Measurements from ENCODE around the gene TGFB1I1. TPM values are rescaled to one million over a fixed set of nuclear protein-coding genes. Genes with fewer than 3 reads are reported as not detected.

The TGFB1I1 gene
- total and polyA plus RNA-seq, 2 experiments from 2014 or later, result 4.1 to 4.2 TPM

DNA sequence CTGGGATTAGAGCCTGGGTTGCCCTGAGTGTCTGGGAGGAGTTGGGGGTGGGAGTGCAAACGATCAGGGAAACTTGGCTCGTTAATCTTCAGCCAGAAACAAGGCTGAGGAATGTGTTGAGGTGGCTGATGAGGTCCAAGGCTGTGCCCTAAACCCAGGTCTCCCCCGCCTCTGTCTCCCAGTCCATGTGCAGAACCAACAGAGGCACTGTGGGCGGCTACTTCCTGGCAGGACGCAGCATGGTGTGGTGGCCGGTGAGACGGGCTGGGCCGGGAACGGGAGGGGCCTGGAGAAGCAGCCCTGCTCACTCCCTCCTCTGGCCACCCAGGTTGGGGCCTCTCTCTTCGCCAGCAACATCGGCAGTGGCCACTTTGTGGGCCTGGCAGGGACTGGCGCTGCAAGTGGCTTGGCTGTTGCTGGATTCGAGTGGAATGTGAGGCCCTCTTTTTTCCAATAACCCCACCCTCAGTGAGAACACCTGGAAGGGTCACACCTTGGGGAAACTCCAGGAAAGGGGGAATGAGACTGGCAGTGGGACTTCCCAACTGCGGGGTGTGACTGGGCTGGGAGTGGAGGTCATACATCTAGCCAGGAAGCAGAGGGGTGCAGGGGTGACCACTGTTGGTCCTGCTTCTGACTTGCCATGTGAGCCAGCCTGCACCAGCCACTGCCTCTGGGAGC lies 12.7 kb downstream of the TGFB1I1 start:
- Mint-ChIP-seq H3K4me3 (no peak overlapping the region; the same call in 2 of the 3 replicates), H3K36me3 (ENCODE audit: low read depth) (peaks cover 3% of the 10 kb centered on the region; the same call in 2 of the 3 replicates), H3K27me3 (ENCODE audit: insufficient read depth, low read depth, poor library complexity) (peaks cover 61% of the 10 kb centered on the region), H3K9me3 (no peaks in the 10 kb centered on the region), H3K4me1 (peaks cover 15% of the 10 kb centered on the region; the same call in 2 of the 3 replicates), H3K27ac (no peak overlapping the region)
- Histone ChIP-seq H3K27ac (ENCODE audit: low read depth) (no peak overlapping the region), H3K79me2 (replicated peaks; ENCODE audit: insufficient read depth) (no peaks in the 10 kb centered on the region), H3K4me2 (no peak overlapping the region), H4K20me1 (replicated peaks; ENCODE audit: insufficient read depth) (no peaks in the 10 kb centered on the region), H3K4me3 (no peak overlapping the region), H3K36me3 (ENCODE audit: insufficient read depth) (no peaks in the 10 kb centered on the region), H3K27me3 (ENCODE audit: insufficient read depth) (peaks cover 77% of the 10 kb centered on the region), H2AFZ (no peak overlapping the region), H3K9me2 (ENCODE audit: insufficient read depth) (no peaks in the 10 kb centered on the region), H3K4me1 (ENCODE audit: insufficient read depth) (no peaks in the 10 kb centered on the region; the same call in 1 of the 2 replicates), H3F3A (replicated peaks; ENCODE audit: low read depth) (no peaks in the 10 kb centered on the region)
- DNase-seq (ENCODE audit: low spot score) (peak; percentile 65), ATAC-seq (peak; percentile 15)
- TF ChIP-seq POLR2AphosphoS5 (IDR thresholded peaks at IDR 0.05; ENCODE audit: low read depth) (no peak), STAT1 (IDR thresholded peaks at IDR 0.05; ENCODE audit: unreplicated experiment) (no peak), EZH2phosphoT487 (IDR thresholded peaks at IDR 0.05; ENCODE audit: unreplicated experiment) (no peak)
- TF ChIP-seq, protein P1, sequence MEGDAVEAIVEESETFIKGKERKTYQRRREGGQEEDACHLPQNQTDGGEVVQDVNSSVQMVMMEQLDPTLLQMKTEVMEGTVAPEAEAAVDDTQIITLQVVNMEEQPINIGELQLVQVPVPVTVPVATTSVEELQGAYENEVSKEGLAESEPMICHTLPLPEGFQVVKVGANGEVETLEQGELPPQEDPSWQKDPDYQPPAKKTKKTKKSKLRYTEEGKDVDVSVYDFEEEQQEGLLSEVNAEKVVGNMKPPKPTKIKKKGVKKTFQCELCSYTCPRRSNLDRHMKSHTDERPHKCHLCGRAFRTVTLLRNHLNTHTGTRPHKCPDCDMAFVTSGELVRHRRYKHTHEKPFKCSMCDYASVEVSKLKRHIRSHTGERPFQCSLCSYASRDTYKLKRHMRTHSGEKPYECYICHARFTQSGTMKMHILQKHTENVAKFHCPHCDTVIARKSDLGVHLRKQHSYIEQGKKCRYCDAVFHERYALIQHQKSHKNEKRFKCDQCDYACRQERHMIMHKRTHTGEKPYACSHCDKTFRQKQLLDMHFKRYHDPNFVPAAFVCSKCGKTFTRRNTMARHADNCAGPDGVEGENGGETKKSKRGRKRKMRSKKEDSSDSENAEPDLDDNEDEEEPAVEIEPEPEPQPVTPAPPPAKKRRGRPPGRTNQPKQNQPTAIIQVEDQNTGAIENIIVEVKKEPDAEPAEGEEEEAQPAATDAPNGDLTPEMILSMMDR (conservative IDR thresholded peaks at IDR 0.05; ENCODE audit: low read depth in 2 of 2), result 0 out of 4 replicates have a peak, but pooled peaks of 1 of the 2 experiments have one; percentile 5

DNA sequence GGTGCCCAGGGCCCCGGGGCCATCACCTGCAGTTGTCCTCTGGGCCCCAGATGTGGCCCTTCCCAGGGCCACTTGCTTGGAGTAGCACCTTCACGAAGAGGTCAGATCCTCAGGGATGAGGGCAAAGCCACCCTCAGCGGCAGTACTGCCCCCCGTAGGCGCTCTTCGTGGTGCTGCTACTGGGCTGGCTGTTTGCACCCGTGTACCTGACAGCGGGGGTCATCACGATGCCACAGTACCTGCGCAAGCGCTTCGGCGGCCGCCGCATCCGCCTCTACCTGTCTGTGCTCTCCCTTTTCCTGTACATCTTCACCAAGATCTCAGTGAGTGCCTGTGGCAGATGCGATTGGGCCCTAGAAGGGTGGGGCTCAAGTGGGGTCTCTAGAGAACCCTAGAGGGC lies 13.6 kb downstream of the TGFB1I1 start:
- no peaks in the 10 kb centered on the region for H3K36me3 ChIP-seq (ENCODE audit: insufficient read depth)
- Mint-ChIP-seq H3K4me3 (no peak overlapping the region; the same call in 2 of the 3 replicates), H3K27ac (no peak overlapping the region), H3K27me3 (ENCODE audit: insufficient read depth, low read depth, poor library complexity) (peaks cover 58% of the 10 kb centered on the region), H3K9me3 (no peaks in the 10 kb centered on the region), H3K4me1 (peaks cover 17% of the 10 kb centered on the region; the same call in 2 of the 3 replicates), H3K36me3 (ENCODE audit: low read depth) (peaks cover 7% of the 10 kb centered on the region; the same call in 2 of the 3 replicates)
- no peaks in the 10 kb centered on the region for H3K79me2 ChIP-seq (replicated peaks; ENCODE audit: insufficient read depth)
- H3K4me3 ChIP-seq, result no peak overlapping the region
- H3K4me1 ChIP-seq (ENCODE audit: insufficient read depth), result no peaks in the 10 kb centered on the region; the same call in 1 of the 2 replicates
- H2AFZ ChIP-seq, result no peak overlapping the region
- no peak overlapping the region for H3K4me2 ChIP-seq
- H3K27me3 ChIP-seq (ENCODE audit: insufficient read depth), result peaks cover 80% of the 10 kb centered on the region
- ATAC-seq (no peak), DNase-seq (ENCODE audit: low spot score) (no peak)
- H3F3A ChIP-seq (replicated peaks; ENCODE audit: low read depth), result no peaks in the 10 kb centered on the region
- no peaks in the 10 kb centered on the region for H3K9me2 ChIP-seq (ENCODE audit: insufficient read depth)
- no peak overlapping the region for H3K27ac ChIP-seq (ENCODE audit: low read depth)
- H4K20me1 ChIP-seq (replicated peaks; ENCODE audit: insufficient read depth), result no peaks in the 10 kb centered on the region
- TF ChIP-seq ZNF114 (CRISPR knock-in tag; IDR thresholded peaks at IDR 0.05) (no peak), NANOG (IDR thresholded peaks at IDR 0.05; ENCODE audit: borderline replicate concordance) (no peak), REST (IDR thresholded peaks at IDR 0.05; ENCODE audit: unreplicated experiment) (no peak)
- TF ChIP-seq, protein P1 (conservative IDR thresholded peaks at IDR 0.05; ENCODE audit: low read depth in 2 of 2), result no peak
- TF ChIP-seq, protein P2, sequence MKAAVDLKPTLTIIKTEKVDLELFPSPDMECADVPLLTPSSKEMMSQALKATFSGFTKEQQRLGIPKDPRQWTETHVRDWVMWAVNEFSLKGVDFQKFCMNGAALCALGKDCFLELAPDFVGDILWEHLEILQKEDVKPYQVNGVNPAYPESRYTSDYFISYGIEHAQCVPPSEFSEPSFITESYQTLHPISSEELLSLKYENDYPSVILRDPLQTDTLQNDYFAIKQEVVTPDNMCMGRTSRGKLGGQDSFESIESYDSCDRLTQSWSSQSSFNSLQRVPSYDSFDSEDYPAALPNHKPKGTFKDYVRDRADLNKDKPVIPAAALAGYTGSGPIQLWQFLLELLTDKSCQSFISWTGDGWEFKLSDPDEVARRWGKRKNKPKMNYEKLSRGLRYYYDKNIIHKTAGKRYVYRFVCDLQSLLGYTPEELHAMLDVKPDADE (IDR thresholded peaks at IDR 0.05), result no peak

Data from GM23338 (cell line).